ENCODE measurements around the gene DNAI2.

Gene DNAI2

DNA sequence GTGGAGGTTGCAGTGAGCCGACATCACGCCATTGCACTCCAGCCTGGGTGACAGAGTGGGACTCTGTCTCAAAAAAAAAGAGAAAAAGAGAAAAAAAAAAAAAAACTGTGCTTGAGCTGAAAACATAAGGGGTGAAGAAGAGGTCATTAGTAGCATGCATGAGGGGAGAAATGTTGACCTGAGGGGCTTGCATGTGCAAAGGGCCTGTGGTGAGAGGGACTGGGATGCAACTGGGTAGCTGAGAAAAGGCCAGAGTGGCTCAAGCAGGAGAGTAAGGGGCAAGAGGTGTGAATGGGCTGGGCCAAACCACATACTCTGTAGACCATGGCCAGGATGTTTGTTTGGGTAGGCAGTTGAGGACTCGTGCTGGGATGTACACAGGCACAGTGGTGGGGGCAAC lies 55.3 kb downstream of the DNAI2 start:
- no peak overlapping the region for H3K4me3 ChIP-seq (ENCODE audit: low read depth, low read length)
- TF ChIP-seq CTCF (IDR thresholded peaks at IDR 0.05; ENCODE audit: borderline replicate concordance, insufficient read depth, low read depth, low read length) = no peak

- no peak overlapping the region for H3K4me3 ChIP-seq (ENCODE audit: low read depth, low read length)
- TF ChIP-seq CTCF (IDR thresholded peaks at IDR 0.05; ENCODE audit: borderline replicate concordance, insufficient read depth, low read depth, low read length) = no peak
These were observed 56.4 kb downstream of the DNAI2 start for GRCh38 chr17:74330446-74330845.

- no peak overlapping the region for H3K4me3 ChIP-seq (ENCODE audit: low read depth, low read length)
- TF ChIP-seq CTCF (IDR thresholded peaks at IDR 0.05; ENCODE audit: borderline replicate concordance, insufficient read depth, low read depth, low read length) = no peak
These were observed 58.1 kb downstream of the DNAI2 start for GRCh38 chr17:74332017-74332650.

DNA sequence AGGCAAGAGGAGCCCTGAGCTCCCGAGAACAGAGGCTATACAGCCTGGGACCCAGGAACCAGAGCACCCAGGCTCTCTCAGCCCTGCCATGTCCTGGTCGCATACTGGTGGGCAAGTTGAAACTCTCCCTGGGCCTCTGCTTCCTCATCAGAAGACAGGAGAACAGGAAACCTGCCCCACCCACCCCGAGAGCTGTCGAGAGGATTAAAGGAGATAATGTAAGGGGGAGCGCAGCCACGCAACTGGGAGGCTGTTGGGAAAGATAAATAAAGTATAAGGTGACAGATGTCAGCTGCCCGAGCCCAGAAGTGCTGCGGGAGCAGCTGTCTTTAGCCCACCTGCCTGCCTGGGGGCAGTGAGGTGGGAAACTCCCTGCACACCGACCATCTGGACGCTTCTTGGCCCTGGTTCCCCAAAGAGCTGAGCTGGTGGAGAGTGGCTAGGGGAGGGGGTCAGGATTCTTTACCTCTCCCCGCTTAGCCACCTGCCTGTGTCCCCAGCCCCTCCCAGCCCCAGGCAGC lies 58.8 kb downstream of the DNAI2 start:
- TF ChIP-seq CTCF (IDR thresholded peaks at IDR 0.05; ENCODE audit: borderline replicate concordance, insufficient read depth, low read depth, low read length) = no peak
- no peak overlapping the region for H3K4me3 ChIP-seq (ENCODE audit: low read depth, low read length)

- no peak for TF ChIP-seq CTCF (IDR thresholded peaks at IDR 0.05; ENCODE audit: borderline replicate concordance, insufficient read depth, low read depth, low read length)
- H3K4me3 ChIP-seq (ENCODE audit: low read depth, low read length) = no peak overlapping the region
These were observed 60.5 kb downstream of the DNAI2 start for GRCh38 chr17:74334393-74335039.

GRCh38 chr17:74335529-74336062 lies 61.6 kb downstream of the DNAI2 start:
- H3K4me3 ChIP-seq (ENCODE audit: low read depth, low read length) = no peak overlapping the region
- no peak for TF ChIP-seq CTCF (IDR thresholded peaks at IDR 0.05; ENCODE audit: borderline replicate concordance, insufficient read depth, low read depth, low read length)

- no peak for TF ChIP-seq CTCF (IDR thresholded peaks at IDR 0.05; ENCODE audit: borderline replicate concordance, insufficient read depth, low read depth, low read length)
- H3K4me3 ChIP-seq (ENCODE audit: low read depth, low read length) = no peak overlapping the region
These were observed 62.3 kb downstream of the DNAI2 start for GRCh38 chr17:74336307-74336706.

Data from GM12875 (cell line).